HPDE6-E6E7 (cell line): ENCODE measurements around the gene GPR37L1.
"Not testable (repeated sequence)": the region's sequence is repeated elsewhere in the genome, so short reads cannot be mapped to it uniquely, and the experiment has no call there.

Experiments
- DNase-seq: peaks from one replicate; pipeline ENCODE4 v3.0.0; 2011; ENCODE audit warnings: missing footprints; ENCODE audit errors: extremely low spot score

GPR37L1 gene

DNA sequence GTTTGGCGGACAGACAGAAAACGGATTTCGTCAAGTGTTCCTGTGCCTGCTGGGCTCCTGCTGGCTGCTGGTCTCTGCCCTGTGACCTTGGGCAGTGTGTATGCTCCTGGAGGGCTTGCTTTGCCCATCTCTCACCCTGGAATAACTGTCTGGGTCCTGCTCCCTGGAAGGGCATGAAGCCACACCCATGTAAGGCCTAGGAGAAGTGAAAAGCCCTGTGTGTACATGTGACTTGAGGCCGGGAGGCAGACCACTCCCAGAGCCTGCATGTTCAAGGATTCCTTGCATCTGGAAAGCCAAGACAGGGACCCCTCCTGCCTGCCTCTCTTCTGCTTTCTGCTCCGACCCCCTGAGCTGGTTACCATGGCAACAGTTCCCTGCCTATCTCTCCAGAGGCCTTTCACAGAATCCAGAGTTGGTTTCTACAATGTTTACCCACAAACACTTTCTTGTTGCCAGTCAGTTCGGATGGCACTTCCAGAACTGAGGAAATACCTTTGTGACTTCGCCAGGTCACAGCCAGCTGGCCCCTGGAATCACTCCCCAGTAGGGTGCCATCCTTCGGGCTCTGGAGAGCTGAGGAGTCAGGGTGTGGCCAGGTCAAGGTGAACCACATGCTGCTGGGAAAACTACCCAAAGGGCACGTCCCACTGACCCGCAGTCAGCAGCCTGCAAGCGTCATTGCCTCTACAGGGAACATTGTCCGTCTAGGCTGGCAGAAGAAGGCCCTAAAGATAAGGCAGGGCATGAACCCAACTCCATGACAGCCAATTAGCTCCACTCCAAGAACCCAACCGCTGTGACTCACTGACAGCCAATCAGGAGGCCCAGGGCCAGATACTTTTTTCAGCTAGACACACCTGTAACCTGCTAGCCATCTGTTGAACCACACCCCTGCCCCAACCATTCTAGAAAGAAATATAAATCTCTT lies 14.7 kb upstream of the GPR37L1 start:
- no peak for DNase-seq

DNA sequence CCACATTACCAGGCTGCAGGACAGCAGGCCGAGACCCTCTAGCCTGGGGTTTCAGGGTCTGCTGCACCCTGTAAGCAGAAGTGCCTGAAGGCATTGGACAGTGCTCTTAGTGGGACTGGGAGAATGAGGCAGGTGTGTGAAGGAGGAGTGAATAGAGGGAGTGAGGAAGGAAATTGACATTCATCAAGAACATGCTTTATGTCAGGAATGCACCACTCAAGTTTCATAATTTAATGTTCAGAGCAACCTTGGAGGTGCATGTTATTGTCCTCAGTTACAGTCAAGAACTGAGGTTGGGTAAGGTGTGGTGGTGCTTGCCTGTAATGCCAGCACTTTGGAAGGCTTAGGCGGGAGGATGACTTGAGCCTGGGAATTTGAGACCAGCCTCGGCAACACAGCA lies 11.7 kb upstream of the GPR37L1 start:
- DNase-seq, result no peak

DNA sequence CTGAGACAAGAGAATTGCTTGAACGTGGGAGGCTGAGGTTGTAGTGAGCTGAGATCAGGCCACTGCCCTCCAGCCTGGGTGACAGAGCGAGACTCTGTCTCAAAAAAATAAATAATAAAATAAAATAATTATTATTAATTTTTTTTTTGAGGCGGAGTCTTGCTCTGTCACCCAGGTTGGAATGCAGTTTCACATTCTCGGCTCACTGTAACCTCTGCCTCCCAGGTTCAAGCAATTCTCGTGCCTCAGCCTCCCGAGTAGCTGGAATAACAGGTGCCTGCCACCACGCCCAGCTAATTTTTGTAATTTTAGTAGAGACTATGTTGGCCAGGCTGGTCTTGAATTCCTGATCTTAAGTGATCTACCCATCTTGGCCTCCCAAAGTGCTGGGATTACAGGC lies 11.1 kb upstream of the GPR37L1 start:
- not testable (repeated sequence) for DNase-seq

DNA sequence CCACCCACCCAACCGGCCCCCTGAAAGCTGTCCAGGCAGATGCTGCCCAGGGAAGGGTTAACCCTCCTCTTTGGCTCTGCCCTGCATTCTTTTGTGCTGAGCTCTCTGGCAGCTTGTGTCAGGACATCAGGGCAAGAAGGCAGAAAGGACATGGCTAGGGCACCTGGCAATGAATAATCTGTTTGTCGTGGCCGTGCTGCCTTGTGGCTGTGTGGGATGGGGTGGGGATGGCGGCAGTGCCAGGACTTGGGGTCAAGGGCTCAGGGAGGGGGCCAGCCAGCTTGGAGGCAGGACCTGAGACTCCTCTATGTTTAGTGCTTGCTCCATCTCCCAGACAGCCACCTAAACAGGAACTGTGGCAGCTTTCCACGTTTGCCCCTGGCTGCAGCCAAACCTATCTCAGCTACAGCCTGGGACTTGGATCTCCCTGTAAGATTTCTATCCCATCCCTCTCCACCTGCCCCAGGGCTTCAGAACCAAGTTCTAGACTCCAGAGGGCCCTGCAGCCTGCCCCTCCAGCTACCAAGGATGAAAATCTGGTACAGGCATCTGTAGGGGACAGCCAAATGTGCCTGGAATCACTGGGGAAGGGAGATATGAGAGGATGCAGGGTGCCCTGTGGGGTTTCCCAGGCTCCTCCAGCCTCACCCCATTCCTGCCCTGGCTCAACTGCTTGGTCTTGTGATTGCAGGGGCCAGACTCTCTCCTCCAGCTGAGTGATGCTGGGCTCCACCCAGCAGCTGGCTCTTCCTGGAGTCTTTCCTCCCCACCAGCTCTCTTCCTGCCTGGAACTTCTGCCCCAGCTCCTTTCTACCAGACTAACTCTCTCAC lies 9.6 kb upstream of the GPR37L1 start:
- DNase-seq, result no peak

- no peak for DNase-seq
Measured at GRCh38 chr1:202113690-202114300, 8.9 kb upstream of the GPR37L1 start.

DNA sequence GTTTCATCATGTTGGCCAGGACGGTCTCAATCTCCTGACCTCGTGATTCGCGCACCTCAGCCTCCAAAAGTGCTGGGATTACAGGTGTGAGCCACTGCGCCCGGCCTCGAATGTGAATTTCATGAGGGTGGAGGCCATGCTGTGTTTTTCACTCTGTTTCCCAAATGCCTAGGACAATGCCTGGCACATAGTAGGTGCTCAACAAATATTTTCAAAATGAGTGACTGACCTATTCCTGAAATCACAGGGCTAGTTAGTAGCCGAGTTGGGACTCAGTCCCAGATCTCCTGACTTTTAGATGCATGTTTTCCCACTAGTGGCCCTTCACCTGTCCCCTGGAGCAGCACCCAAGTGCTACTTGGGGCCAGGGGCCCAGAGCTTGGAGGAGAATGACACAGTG lies 6.4 kb upstream of the GPR37L1 start:
- DNase-seq, result no peak

- no peak for DNase-seq
Measured at GRCh38 chr1:202117898-202118371, 4.8 kb upstream of the GPR37L1 start.

DNA sequence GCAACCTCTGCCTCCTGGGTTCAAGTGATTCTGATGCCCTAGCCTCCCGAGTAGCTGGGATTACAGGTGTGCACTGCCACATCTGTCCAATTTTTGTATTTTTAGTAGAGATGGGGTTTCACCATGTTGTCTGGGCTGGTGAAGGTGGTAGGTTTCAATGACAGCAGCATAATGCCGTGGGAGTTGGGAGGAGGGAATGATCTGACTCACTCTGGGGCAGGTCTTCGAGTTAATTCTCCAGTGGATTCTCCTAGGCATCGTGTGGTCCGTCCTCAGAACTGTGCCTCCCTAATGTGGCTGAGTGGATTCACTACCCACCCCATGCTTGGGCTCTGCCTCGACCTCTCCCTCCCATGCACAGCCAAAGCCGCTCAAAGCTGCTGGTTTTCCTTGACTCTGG lies 1.7 kb upstream of the GPR37L1 start:
- no peak for DNase-seq

- DNase-seq, result no peak
Measured at GRCh38 chr1:202123336-202123813, 658 bp downstream of the GPR37L1 start.

DNA sequence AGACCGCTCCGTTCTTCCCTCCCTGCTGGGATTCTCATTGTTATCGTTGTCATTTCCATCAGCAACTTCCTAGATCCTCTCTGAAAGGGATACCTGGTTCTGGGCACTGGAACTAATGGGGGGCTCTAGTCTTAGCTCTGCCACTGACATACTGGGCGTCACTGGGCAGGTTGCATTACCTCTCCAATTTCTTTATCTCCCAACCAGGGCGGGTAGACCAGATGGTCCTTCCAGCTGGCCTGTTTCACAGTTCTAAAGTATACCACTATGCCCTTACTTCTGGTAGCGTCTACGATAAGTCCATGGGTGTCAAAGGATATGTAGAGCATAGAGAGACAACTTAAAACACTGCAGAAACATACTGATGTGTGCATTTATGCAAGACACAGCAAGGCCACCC lies 1.4 kb downstream of the GPR37L1 start:
- no peak for DNase-seq

- no peak for DNase-seq
Measured at GRCh38 chr1:202125611-202126010, 2.9 kb downstream of the GPR37L1 start.

DNA sequence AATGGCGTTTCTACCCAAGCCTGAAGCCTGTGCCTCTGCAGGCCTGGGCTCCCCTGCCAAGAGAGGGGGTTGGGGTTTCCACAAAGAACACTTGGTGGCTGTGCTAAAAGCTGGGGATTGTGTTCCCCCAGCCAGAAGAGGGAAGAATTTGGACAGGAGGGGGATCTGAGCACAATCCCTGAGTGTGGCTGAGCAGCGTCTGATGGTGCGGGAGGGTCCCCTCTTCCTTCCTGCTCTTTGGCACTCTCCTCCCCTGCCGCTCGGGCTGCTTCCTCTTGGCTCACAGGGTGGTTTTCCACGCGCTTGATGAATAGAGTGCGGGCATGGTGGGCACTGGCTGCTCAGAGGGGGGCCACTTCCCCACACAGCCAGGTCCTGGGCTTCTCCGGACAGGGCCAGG lies 3.7 kb downstream of the GPR37L1 start:
- DNase-seq, result no peak

- no peak for DNase-seq
Measured at GRCh38 chr1:202127061-202127460, 4.3 kb downstream of the GPR37L1 start.

- DNase-seq, result no peak
Measured at GRCh38 chr1:202127836-202128622, 5.3 kb downstream of the GPR37L1 start.

DNA sequence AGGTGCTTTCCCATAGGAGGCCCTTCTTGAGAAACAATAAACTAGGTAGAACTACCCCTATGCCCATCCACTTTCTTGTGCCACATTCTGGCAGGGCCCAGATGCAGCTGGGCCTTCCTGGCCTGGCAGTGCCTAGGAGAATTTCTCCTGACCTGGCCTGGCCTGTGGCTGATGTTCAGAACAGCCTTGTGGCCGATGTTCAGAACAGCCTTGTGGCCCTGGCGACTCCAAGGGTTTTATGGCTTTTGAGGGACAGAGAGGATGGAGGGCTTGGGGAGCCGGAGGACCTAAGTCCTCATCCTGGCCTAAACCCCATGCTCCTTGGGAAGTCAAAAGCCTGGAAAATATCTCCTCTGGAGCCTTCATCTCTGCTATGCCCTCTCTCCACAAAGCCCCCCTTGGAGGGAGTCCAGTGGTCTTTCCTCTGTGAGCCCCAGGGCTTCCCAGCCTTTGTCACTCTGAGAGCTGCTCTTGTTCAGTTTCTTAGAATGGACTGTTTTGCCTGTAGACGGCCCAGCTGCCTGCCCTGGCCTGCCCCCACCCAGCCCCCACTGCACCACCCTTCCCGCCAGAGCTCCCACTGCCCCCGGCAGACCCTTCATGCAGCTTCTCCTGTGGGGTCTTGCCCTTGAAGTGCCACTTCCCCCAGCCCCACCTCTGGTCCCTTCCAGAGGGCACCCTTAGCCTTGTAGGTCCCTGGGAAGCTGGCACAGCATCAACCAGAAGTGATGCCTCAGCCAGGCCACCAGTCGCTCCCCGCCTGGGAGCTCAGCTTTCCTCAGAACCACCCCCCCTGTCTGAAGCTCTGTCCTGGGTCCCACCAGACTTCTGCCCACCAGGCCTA lies 7.0 kb downstream of the GPR37L1 start:
- DNase-seq, result no peak

DNA sequence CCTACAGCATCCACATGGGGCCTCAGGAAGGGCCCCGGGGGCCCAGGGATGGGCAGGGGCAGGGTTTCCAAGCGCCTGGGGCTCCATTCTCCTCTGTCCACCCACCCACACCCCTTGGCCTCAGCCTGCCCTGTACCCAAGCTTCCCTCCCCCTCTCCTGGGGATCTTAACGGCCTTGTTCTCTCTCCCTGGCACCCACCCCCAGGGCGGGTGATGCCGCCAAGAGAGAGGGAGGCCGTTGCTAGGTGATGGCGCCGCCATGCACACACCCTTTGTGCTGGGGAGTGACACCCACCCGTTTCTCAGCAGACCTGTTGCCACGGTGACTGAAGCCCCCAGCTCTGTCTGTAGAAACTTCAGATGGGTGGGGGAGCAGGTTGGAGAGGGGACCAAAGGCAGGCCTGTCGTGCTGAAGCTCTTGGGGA lies 7.6 kb downstream of the GPR37L1 start:
- no peak for DNase-seq

DNA sequence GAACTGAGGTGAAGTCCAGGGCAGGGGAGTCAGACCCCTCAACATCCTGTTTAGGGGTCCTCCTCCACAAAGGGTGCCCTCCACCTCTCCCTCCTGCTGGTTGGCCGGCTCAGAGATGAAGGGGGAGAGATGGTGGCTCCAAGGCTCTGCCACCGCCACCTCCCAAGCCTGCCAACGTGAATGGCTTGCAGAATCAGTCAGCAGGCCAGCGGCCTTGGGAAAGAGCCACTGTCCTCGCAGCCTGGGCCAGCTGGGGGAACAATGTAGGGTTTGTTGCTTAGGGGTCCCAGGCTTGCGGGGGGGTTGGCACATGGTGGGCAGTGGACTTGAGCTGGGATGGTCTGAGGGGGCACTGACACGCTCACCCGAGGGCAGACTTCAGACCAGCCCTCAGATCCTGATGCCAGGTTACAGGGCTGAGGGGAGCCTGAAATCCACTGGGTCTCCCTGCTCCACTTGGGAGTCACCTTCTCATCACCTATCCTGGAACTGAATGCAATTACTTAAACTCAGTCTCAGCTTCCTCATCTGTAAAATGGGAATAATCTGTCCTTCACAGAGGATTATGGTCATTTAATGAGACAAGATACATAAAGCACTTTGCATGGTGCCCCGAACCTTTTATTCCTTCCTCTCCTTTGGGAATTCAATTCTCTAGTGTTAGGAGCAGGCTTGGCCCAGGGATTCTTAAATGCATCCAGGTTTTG lies 8.3 kb downstream of the GPR37L1 start:
- DNase-seq, result no peak

GRCh38 chr1:202131956-202132821 lies 9.5 kb downstream of the GPR37L1 start:
- DNase-seq, result no peak

GRCh38 chr1:202133001-202133400 lies 10.3 kb downstream of the GPR37L1 start:
- DNase-seq, result no peak
